A673 (cell line): ENCODE results near the gene SH3GL2.

Experiments
- CTCF ChIP-seq: fragments of 300-800, 200-600 bp; sonication (generic); conservative IDR thresholded peaks from 2 replicates; pipeline ENCODE4 v1.5.1; 2017; ENCODE audit warnings: low read depth, mild to moderate bottlenecking, antibody characterized with exemption, low read length, moderate library complexity, mixed read lengths
- EZH2 ChIP-seq: fragments of 200-600 bp; sonication (generic); IDR thresholded peaks from 2 replicates; pipeline ENCODE4 v1.6.1; 2017; ENCODE audit warnings: borderline replicate concordance, low read depth, mild to moderate bottlenecking, mixed read lengths, antibody characterized with exemption, low read length; ENCODE audit not compliant: poor library complexity, severe bottlenecking

DNA sequence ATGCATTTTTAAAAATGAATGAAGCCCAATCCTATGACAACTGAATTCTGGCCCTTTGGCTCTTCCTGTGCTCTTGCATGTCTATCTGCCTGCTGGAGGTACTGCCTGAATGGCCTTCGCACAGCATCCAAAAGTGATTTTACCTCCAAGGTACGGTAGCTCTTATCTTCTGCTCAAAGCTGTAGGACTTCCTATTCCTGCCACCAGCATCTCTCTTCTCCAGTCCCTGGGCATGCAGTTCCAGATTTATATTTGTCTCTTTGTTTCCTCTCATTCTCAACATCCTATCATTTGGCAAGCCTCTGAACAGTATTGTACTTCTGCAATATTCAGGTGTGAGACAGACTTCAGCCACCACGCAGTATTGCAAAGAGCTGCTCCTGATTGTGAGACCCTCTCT lies 43.7 kb upstream of the SH3GL2 start:
- TF ChIP-seq EZH2 (no peak), CTCF (no peak)
